ENCODE results near the gene PML.

PML gene

DNA sequence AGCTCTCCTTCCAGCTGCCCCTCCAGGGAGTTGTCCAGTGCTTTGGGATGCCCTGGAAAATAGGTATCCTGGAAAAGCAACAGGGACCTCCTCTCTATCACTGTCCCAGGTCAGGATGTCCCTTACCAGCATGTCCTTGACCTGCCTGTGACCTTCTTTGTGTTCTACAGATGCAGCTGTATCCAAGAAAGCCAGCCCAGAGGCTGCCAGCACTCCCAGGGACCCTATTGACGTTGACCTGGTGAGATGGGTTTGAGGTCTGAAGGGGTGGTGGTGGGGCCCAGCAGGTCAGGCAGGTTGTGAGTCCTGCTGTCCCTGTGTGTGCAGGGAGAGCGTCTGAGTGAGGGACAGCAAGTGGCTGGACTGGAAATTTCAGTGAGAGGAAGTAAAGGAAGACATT is 30.2 kb downstream of the PML start:
- no peak overlapping the region for H3K9ac ChIP-seq (ENCODE audit: low read depth, low read length, poor library complexity, severe bottlenecking)
- H3K4me1 ChIP-seq (ENCODE audit: insufficient read depth, low read length, poor library complexity, severe bottlenecking), result no peaks in the 10 kb centered on the region
- H3K27me3 ChIP-seq (ENCODE audit: insufficient read depth, low read length, poor library complexity, severe bottlenecking), result no peaks in the 10 kb centered on the region
- peaks cover 22% of the 10 kb centered on the region for H3K79me2 ChIP-seq (ENCODE audit: insufficient read depth, low read length)
- H3K36me3 ChIP-seq (ENCODE audit: insufficient read depth, low read length), result peaks cover 84% of the 10 kb centered on the region; the same call in 1 of the 2 replicates
- H3K9me3 ChIP-seq (ENCODE audit: insufficient read depth, low read depth, low read length), result no peaks in the 10 kb centered on the region
- TF ChIP-seq EZH2phosphoT487 (IDR thresholded peaks at IDR 0.05; ENCODE audit: borderline replicate concordance), result no peak
- TF ChIP-seq, protein P1, sequence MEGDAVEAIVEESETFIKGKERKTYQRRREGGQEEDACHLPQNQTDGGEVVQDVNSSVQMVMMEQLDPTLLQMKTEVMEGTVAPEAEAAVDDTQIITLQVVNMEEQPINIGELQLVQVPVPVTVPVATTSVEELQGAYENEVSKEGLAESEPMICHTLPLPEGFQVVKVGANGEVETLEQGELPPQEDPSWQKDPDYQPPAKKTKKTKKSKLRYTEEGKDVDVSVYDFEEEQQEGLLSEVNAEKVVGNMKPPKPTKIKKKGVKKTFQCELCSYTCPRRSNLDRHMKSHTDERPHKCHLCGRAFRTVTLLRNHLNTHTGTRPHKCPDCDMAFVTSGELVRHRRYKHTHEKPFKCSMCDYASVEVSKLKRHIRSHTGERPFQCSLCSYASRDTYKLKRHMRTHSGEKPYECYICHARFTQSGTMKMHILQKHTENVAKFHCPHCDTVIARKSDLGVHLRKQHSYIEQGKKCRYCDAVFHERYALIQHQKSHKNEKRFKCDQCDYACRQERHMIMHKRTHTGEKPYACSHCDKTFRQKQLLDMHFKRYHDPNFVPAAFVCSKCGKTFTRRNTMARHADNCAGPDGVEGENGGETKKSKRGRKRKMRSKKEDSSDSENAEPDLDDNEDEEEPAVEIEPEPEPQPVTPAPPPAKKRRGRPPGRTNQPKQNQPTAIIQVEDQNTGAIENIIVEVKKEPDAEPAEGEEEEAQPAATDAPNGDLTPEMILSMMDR (conservative IDR thresholded peaks at IDR 0.05; ENCODE audit: low read length), result no peak
- H3K9me2 ChIP-seq (replicated peaks; ENCODE audit: low read depth, low read length), result no peaks in the 10 kb centered on the region
- H4K20me1 ChIP-seq (ENCODE audit: insufficient read depth, low read length, poor library complexity, severe bottlenecking), result peaks cover 9% of the 10 kb centered on the region
- H2AFZ ChIP-seq (ENCODE audit: low read length), result no peak overlapping the region
- H3F3A ChIP-seq (ENCODE audit: low read depth), result no peaks in the 10 kb centered on the region
- H3K4me3 ChIP-seq (ENCODE audit: low read length, poor library complexity, severe bottlenecking), result no peak overlapping the region
- no peak overlapping the region for H3K4me2 ChIP-seq (ENCODE audit: low read depth, low read length, poor library complexity, severe bottlenecking)

DNA sequence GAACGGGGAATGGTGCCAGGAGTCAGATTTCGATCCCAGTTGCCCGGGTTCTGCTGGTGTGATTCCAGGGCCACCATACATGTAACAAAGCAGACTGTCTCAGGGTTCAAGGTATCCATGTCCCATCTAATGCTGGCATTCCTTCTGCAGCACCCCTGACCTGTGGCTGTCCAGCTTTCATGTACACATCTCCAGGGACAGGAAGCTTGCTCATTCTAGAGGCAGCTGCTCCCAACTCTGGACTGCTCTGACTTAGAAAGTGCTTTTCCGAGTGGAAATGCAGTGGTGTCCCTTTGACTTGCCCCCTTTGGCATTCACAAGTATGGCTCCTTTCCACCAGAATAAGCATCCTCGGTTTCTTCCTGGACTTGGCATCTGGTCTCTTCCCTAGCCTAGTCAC is 30.9 kb downstream of the PML start:
- Histone ChIP-seq H3K4me1 (ENCODE audit: insufficient read depth, low read length, poor library complexity, severe bottlenecking) (no peaks in the 10 kb centered on the region), H3K9me2 (replicated peaks; ENCODE audit: low read depth, low read length) (no peaks in the 10 kb centered on the region), H3K9ac (ENCODE audit: low read depth, low read length, poor library complexity, severe bottlenecking) (no peak overlapping the region), H3K36me3 (ENCODE audit: insufficient read depth, low read length) (peaks cover 83% of the 10 kb centered on the region; the same call in 1 of the 2 replicates), H3K4me2 (ENCODE audit: low read depth, low read length, poor library complexity, severe bottlenecking) (no peak overlapping the region), H3F3A (ENCODE audit: low read depth) (no peaks in the 10 kb centered on the region), H2AFZ (ENCODE audit: low read length) (no peak overlapping the region), H3K4me3 (ENCODE audit: low read length, poor library complexity, severe bottlenecking) (no peak overlapping the region), H3K9me3 (ENCODE audit: insufficient read depth, low read depth, low read length) (no peaks in the 10 kb centered on the region), H4K20me1 (ENCODE audit: insufficient read depth, low read length, poor library complexity, severe bottlenecking) (peaks cover 9% of the 10 kb centered on the region), H3K79me2 (ENCODE audit: insufficient read depth, low read length) (peaks cover 15% of the 10 kb centered on the region; the same call in 1 of the 2 replicates), H3K27me3 (ENCODE audit: insufficient read depth, low read length, poor library complexity, severe bottlenecking) (no peaks in the 10 kb centered on the region)
- TF ChIP-seq, protein P1 (conservative IDR thresholded peaks at IDR 0.05; ENCODE audit: low read length), result no peak
- TF ChIP-seq EZH2phosphoT487 (IDR thresholded peaks at IDR 0.05; ENCODE audit: borderline replicate concordance), result no peak

DNA sequence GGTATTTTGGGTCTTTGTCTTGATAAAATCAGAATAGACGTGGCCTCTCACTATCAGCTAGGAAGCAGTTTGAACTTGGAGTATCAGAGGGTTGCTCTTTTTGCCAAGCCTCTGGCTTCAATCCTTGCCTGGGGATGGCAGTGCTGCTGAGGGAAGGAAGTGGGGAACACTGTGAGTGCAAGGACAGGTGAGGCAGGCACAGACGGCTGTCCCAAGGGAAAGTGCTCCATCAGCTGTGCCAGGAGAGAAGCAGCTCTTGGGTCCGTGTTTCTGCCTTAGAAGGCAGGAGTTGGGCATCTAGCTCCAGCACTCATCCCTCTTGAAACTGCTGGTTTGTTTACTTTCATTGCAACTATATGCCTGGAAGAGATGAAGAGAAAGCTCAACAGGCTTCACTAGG is 33.2 kb downstream of the PML start:
- Histone ChIP-seq H3K9me3 (ENCODE audit: insufficient read depth, low read depth, low read length) (no peaks in the 10 kb centered on the region), H3K4me3 (ENCODE audit: low read length, poor library complexity, severe bottlenecking) (no peak overlapping the region), H3K9ac (ENCODE audit: low read depth, low read length, poor library complexity, severe bottlenecking) (no peak overlapping the region), H3K27me3 (ENCODE audit: insufficient read depth, low read length, poor library complexity, severe bottlenecking) (no peaks in the 10 kb centered on the region), H3K4me1 (ENCODE audit: insufficient read depth, low read length, poor library complexity, severe bottlenecking) (peaks cover 6% of the 10 kb centered on the region), H4K20me1 (ENCODE audit: insufficient read depth, low read length, poor library complexity, severe bottlenecking) (no peaks in the 10 kb centered on the region), H3F3A (ENCODE audit: low read depth) (no peaks in the 10 kb centered on the region), H3K4me2 (ENCODE audit: low read depth, low read length, poor library complexity, severe bottlenecking) (no peak overlapping the region), H2AFZ (ENCODE audit: low read length) (no peak overlapping the region), H3K9me2 (replicated peaks; ENCODE audit: low read depth, low read length) (no peaks in the 10 kb centered on the region), H3K79me2 (ENCODE audit: insufficient read depth, low read length) (peaks cover 2% of the 10 kb centered on the region; the same call in 1 of the 2 replicates), H3K36me3 (ENCODE audit: insufficient read depth, low read length) (peaks cover 84% of the 10 kb centered on the region; the same call in 1 of the 2 replicates)
- no peak for TF ChIP-seq EZH2phosphoT487 (IDR thresholded peaks at IDR 0.05; ENCODE audit: borderline replicate concordance)
- TF ChIP-seq, protein P1 (conservative IDR thresholded peaks at IDR 0.05; ENCODE audit: low read length), result no peak

All from Loucy (cell line).